Common myeloid progenitor, CD34-positive (primary cell): Measurements from ENCODE around the gene SNTG2.

Source experiments
- CTCF ChIA-PET: fragments of 350-600 bp; sonication (Branson Sonifier 250); formaldehyde crosslinking; loops from one replicate; lab custom pipeline; 2021; ENCODE audit warnings: antibody characterized with exemption; lab: Charles Lee
- POLR2A ChIA-PET: fragments of 350-600 bp; sonication (Branson Sonifier 250); formaldehyde crosslinking; loops from one replicate; lab custom pipeline; 2021; ENCODE audit warnings: antibody characterized with exemption; lab: Charles Lee
- DNase-seq, 3 donors: peaks; one replicate each; pipeline versions ENCODE4 v3.0.0 to v3.0.0-alpha.2; 2013
- H3K27ac ChIP-seq, 2 experiments: 1 replicate in 1 of 2; 2 replicates in 1 of 2; pipeline ENCODE4 v1.7.0; 2013; ENCODE audit warnings: inconsistent platforms in 2 of 2, low read length in 2 of 2, mild to moderate bottlenecking in 2 of 2, low read depth in 1 of 2, moderate library complexity in 1 of 2; ENCODE audit not compliant: severe bottlenecking in 2 of 2, insufficient read depth in 1 of 2, poor library complexity in 1 of 2
- H3K27me3 ChIP-seq, 5 experiments: replicated peaks in 2 of 5; 1 replicate in 3 of 5; 2 replicates in 2 of 5; pipeline versions ENCODE4 v1.6.1 to v1.7.0; 2013; ENCODE audit warnings: low read length in 4 of 5, mild to moderate bottlenecking in 2 of 5, moderate library complexity in 2 of 5, inconsistent platforms in 1 of 5; ENCODE audit not compliant: insufficient read depth in 5 of 5, control insufficient read depth in 4 of 5
- H3K36me3 ChIP-seq, 4 experiments: 1 replicate in 2 of 4; 2 replicates in 2 of 4; pipeline versions ENCODE4 v1.6.1 to v1.7.0; 2013; ENCODE audit warnings: low read length in 3 of 4, control low read depth in 1 of 4, mild to moderate bottlenecking in 1 of 4; ENCODE audit not compliant: control insufficient read depth in 4 of 4, insufficient read depth in 4 of 4
- H3K4me1 ChIP-seq, 4 experiments: 1 replicate in 3 of 4; 2 replicates in 1 of 4; pipeline versions ENCODE4 v1.6.1 to v1.7.1; 2013; ENCODE audit warnings: low read length in 3 of 4, mild to moderate bottlenecking in 3 of 4, control low read depth in 1 of 4, inconsistent platforms in 1 of 4, moderate library complexity in 1 of 4; ENCODE audit not compliant: control insufficient read depth in 4 of 4, insufficient read depth in 4 of 4; ENCODE audit errors: control extremely low read depth in 1 of 4
- H3K4me3 ChIP-seq, 7 experiments: 1 replicate in 4 of 7; 2 replicates in 3 of 7; pipeline versions ENCODE4 v1.5.1 to v1.7.0; 2013; ENCODE audit warnings: mild to moderate bottlenecking in 7 of 7, low read length in 6 of 7, moderate library complexity in 6 of 7, inconsistent platforms in 2 of 7, low read depth in 2 of 7, control low read depth in 1 of 7; ENCODE audit not compliant: insufficient read depth in 4 of 7, control insufficient read depth in 1 of 7; ENCODE audit errors: extremely low read depth in 1 of 7
- H3K9me3 ChIP-seq, 5 experiments: 1 replicate in 4 of 5; 2 replicates in 1 of 5; pipeline versions ENCODE4 v1.6.1 to v1.7.1; 2013; ENCODE audit warnings: low read length in 4 of 5, mild to moderate bottlenecking in 2 of 5, inconsistent platforms in 1 of 5, low read depth in 1 of 5, moderate library complexity in 1 of 5; ENCODE audit not compliant: control insufficient read depth in 4 of 5, insufficient read depth in 2 of 5; ENCODE audit errors: control extremely low read depth in 1 of 5
- WGBS: methylation state at CpG from one replicate; pipeline ENCODE4 v1.1.5; 2013; ENCODE audit not compliant: insufficient coverage; 5-methylcytosine and 5-hydroxymethylcytosine counted together

SNTG2 gene

DNA sequence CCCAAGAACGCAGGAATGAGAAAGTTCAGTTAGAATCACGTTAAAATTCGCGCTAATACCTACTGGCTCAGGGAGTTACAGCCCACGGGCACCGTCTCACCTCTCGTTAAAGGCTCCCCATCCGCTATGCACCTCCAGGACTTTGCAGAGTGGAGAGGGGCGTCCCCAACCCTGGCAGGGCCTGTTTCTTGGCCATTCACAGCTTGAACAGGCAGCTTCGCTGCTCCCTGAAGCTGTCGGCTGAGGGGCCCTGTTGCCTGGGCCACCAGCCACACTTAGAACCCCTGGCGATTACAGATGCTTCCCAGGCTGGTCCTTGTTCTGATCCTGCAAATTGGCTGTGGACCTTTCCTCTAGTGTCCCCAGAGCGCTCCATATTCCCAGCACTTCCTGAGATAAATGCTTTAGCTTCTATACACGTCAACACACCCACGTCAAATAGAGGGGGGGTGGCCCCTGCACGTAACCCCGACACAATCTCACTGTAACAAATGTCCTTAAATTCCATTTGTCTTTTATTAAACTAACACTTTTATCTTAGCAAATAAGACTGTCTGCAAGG, 16.8 kb upstream of the SNTG2 start:
- DNase-seq, result no peak
- Histone ChIP-seq H3K9me3 (no peaks in the 10 kb centered on the region), H3K27me3 (no peaks in the 10 kb centered on the region), H3K27ac (no peak overlapping the region), H3K4me1 (no peaks in the 10 kb centered on the region), H3K4me3 (no peak overlapping the region), H3K36me3 (no peaks in the 10 kb centered on the region)
- ChIA-PET POLR2A (no interaction called here), CTCF (no interaction called here)
- WGBS, result 93% methylated on average over 15 of the region's 17 CpGs

GRCh38 chr2:937530-937929, 13.1 kb upstream of the SNTG2 start:
- no peak overlapping the region for H3K27ac ChIP-seq
- POLR2A ChIA-PET, result no interaction called here
- peaks cover 0 to 6% (median 0%) of the 10 kb centered on the region in 5 experiments for H3K27me3 ChIP-seq

GRCh38 chr2:938181-939005, 12.3 kb upstream of the SNTG2 start:
- Histone ChIP-seq H3K4me1 (no peaks in the 10 kb centered on the region), H3K27me3 (peaks cover 0 to 6% (median 0%) of the 10 kb centered on the region in 5 experiments), H3K4me3 (no peak overlapping the region), H3K36me3 (no peaks in the 10 kb centered on the region), H3K27ac (no peak overlapping the region), H3K9me3 (no peaks in the 10 kb centered on the region)
- no peak for DNase-seq
- CTCF ChIA-PET, result no interaction called here
- WGBS, result 97% methylated on average over 11 of the region's 21 CpGs
- POLR2A ChIA-PET, result no interaction called here

More at GRCh38 chr2:937530-937929, 13.1 kb upstream of the SNTG2 start:
- DNase-seq, result no peak
- whole genome bisulfite sequencing, result 91% methylated on average over 11 of the region's 15 CpGs
- H3K4me3 ChIP-seq, result no peak overlapping the region
- CTCF ChIA-PET, result no interaction called here
- no peaks in the 10 kb centered on the region for H3K4me1 ChIP-seq
- H3K9me3 ChIP-seq, result no peaks in the 10 kb centered on the region
- H3K36me3 ChIP-seq, result no peaks in the 10 kb centered on the region

DNA sequence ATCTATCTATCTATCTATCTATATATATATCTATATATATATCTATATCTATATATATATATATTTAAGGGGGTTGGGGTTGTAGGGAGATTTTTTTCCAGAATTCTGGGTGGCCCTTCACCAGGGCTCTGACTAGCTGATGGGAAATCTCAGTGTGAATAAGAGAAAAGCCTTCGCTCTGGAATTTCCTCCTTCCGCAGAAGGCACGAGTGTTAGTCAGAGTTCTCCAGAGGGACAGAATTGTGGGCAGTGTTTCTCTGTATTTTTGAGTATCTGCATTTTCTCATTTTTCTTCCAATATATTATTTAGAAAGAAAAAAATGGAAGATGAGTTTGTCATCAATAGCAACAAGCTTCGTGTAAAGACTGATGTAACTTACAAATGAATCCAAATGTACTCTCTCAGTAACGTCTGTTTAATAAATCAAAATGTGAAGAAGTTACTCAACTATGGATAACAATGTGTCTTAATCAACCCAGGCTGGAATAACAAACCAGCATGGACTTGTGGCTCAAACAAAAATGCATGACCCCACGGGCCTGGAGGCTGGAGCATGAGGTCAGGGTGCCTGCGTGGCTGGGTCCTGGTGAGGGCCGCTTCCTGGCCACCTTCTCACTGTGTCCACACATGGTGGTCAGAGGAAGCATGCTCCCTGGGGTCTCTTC, 10.6 kb upstream of the SNTG2 start:
- Histone ChIP-seq H3K4me3 (no peak overlapping the region), H3K27me3 (peaks cover 0 to 17% (median 4%) of the 10 kb centered on the region in 5 experiments), H3K36me3 (no peaks in the 10 kb centered on the region), H3K9me3 (peaks cover 0 to 8% (median 4%) of the 10 kb centered on the region in 5 experiments), H3K27ac (no peak overlapping the region), H3K4me1 (no peaks in the 10 kb centered on the region)
- DNase-seq, result no peak
- WGBS, result 76% methylated on average over 3 of the region's 8 CpGs
- ChIA-PET POLR2A (interaction anchor here (0.7 kb wide), 1 partner anchor 350 kb away, joined by 3 read pairs; no protein-coding TSS in a partner anchor), CTCF (no interaction called here)

- no peak overlapping the region for H3K4me3 ChIP-seq
- 90% methylated on average over 12 of the region's 14 CpGs for WGBS
- H3K9me3 ChIP-seq, result peaks cover 0 to 8% (median 4%) of the 10 kb centered on the region in 5 experiments
- POLR2A ChIA-PET, result no interaction called here
- H3K4me1 ChIP-seq, result peaks cover 0 to 2% (median 0%) of the 10 kb centered on the region in 4 experiments
- H3K27ac ChIP-seq, result no peak overlapping the region
- H3K36me3 ChIP-seq, result no peaks in the 10 kb centered on the region
- H3K27me3 ChIP-seq, result peaks cover 0 to 30% (median 10%) of the 10 kb centered on the region in 5 experiments
- CTCF ChIA-PET, result no interaction called here
- DNase-seq, result no peak
These were observed 8.8 kb upstream of the SNTG2 start for GRCh38 chr2:941871-942270.

DNA sequence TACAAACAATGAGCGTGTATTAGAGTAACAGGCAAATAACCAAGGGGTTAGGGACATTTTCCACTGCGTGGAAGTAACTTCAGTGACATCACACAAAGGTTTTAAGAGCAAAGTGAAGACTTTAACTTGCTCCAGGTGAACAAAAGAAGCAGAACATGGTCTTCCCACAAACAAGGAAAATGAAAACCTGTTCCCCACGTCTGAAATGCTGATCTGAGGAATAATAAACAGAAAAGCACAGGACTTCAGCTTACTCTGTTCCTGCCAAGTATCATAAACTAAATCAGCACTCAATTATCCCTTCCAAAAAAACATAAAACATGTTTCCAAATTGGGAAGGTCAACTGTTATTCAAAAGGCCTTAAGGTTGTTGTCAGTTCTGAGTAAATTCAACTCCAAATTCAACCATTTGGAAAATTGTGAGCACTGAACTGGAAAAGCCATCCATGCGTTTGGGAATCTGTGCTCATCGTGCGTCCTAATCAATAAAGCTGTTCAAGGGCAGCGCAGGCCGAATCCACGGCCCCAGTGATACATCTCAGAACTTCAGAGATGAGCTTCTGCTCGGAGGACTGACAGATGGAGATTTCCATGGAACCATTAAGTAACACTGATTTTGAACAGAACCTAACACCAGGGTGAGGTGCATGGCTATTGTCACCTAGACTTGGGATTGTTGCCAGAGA, 7.7 kb upstream of the SNTG2 start:
- H3K36me3 ChIP-seq, result no peaks in the 10 kb centered on the region
- peaks cover 0 to 40% (median 15%) of the 10 kb centered on the region in 5 experiments for H3K27me3 ChIP-seq
- no peak for DNase-seq
- H3K4me1 ChIP-seq, result peaks cover 0 to 2% (median 0%) of the 10 kb centered on the region in 4 experiments
- peaks cover 0 to 8% (median 4%) of the 10 kb centered on the region in 5 experiments for H3K9me3 ChIP-seq
- POLR2A ChIA-PET, result no interaction called here
- H3K27ac ChIP-seq, result no peak overlapping the region
- H3K4me3 ChIP-seq, result no peak overlapping the region
- CTCF ChIA-PET, result no interaction called here
- WGBS, result 100% methylated on average over 9 of the region's 10 CpGs
